HEK293T (cell line): ENCODE data around the gene C12orf76.

Experiments used
- CTBP1 ChIP-seq: fragments of 450-650 bp; IDR thresholded peaks from 2 replicates; pipeline ENCODE4 v1.6.1; 2016; ENCODE audit warnings: borderline replicate concordance
- FOXA1 ChIP-seq: fragments of 450-650 bp; IDR thresholded peaks from 2 replicates; pipeline ENCODE4 v1.6.1; 2016; ENCODE audit warnings: mild to moderate bottlenecking
- FOXK2 ChIP-seq: fragments of 450-650 bp; IDR thresholded peaks from 2 replicates; pipeline ENCODE4 v1.6.1; 2016; ENCODE audit warnings: mild to moderate bottlenecking
- FOXM1 ChIP-seq: fragments of 450-650 bp; IDR thresholded peaks from 2 replicates; pipeline ENCODE4 v1.6.1; 2017; ENCODE audit warnings: mild to moderate bottlenecking, borderline replicate concordance
- HDGF ChIP-seq: fragments of 450-650 bp; IDR thresholded peaks from 2 replicates; pipeline ENCODE4 v1.6.1; 2017; ENCODE audit warnings: antibody characterized with exemption, borderline replicate concordance
- L3MBTL2 ChIP-seq: fragments of 450-650 bp; conservative IDR thresholded peaks from 2 replicates; pipeline ENCODE4 v1.6.1; 2016; ENCODE audit warnings: mild to moderate bottlenecking
- NFRKB ChIP-seq: fragments of 450-650 bp; IDR thresholded peaks from 2 replicates; pipeline ENCODE4 v1.6.1; 2016; ENCODE audit warnings: mild to moderate bottlenecking, moderate library complexity
- PKNOX1 ChIP-seq: fragments of 450-650 bp; IDR thresholded peaks from 2 replicates; pipeline ENCODE4 v1.6.1; 2016
- SUZ12 ChIP-seq: fragments of 450-650 bp; IDR thresholded peaks from 2 replicates; pipeline ENCODE4 v1.6.1; 2016; ENCODE audit warnings: mild to moderate bottlenecking
- TARDBP ChIP-seq: fragments of 450-650 bp; IDR thresholded peaks from 2 replicates; pipeline ENCODE4 v1.6.1; 2016
- ZNF384 ChIP-seq: fragments of 450-650 bp; IDR thresholded peaks from 2 replicates; pipeline ENCODE4 v1.6.1; 2016

GRCh38 chr12:110007881-110008280, 40.4 kb downstream of the C12orf76 start:
- TF ChIP-seq FOXK2 = no peak
- TF ChIP-seq FOXA1 = no peak
- TF ChIP-seq TARDBP = no peak
- no peak for TF ChIP-seq PKNOX1
- TF ChIP-seq HDGF = no peak
- TF ChIP-seq NFRKB = no peak
- no peak for TF ChIP-seq ZNF384
- TF ChIP-seq SUZ12 = no peak
- TF ChIP-seq CTBP1 = no peak
- no peak for TF ChIP-seq L3MBTL2
- no peak for TF ChIP-seq FOXM1
